ENCODE results near the gene P2RY2. TPM values are rescaled to one million over a fixed set of nuclear protein-coding genes. Genes with fewer than 3 reads are reported as not detected.

The P2RY2 gene
- total and polyA plus RNA-seq, 4 donors, result 0.10 to 0.99 (median 0.11) TPM; not detected in 1

GRCh38 chr11:73277467-73277866 lies 59.4 kb downstream of the P2RY2 start:
- no peak overlapping the region for H3K4me3 ChIP-seq (ENCODE audit: low read depth, low read length)
- H3K36me3 ChIP-seq (ENCODE audit: control insufficient read depth, insufficient read depth, low read length), result no peaks in the 10 kb centered on the region
- H3K4me1 ChIP-seq (ENCODE audit: control insufficient read depth, insufficient read depth, low read length), result no peaks in the 10 kb centered on the region
- H3K27ac ChIP-seq (ENCODE audit: low read depth, low read length), result no peak overlapping the region
- no peak for DNase-seq (ENCODE audit: low read depth in 4 of 6, low spot score in 6 of 6)
- no peaks in the 10 kb centered on the region for H3K9me3 ChIP-seq (ENCODE audit: control insufficient read depth, insufficient read depth, low read length)
- WGBS (ENCODE audit: insufficient coverage), result 83% methylated on average over 1 of the region's 3 CpGs
- H3K27me3 ChIP-seq (ENCODE audit: control insufficient read depth, insufficient read depth, low read length), result no peaks in the 10 kb centered on the region

GRCh38 chr11:73280626-73281025 lies 62.5 kb downstream of the P2RY2 start:
- no peak overlapping the region for H3K27ac ChIP-seq (ENCODE audit: low read depth, low read length)
- no peaks in the 10 kb centered on the region for H3K4me1 ChIP-seq (ENCODE audit: control insufficient read depth, insufficient read depth, low read length)
- no peak for DNase-seq (ENCODE audit: low read depth in 4 of 6, low spot score in 6 of 6)
- H3K36me3 ChIP-seq (ENCODE audit: control insufficient read depth, insufficient read depth, low read length), result no peaks in the 10 kb centered on the region
- H3K4me3 ChIP-seq (ENCODE audit: low read depth, low read length), result no peak overlapping the region
- H3K27me3 ChIP-seq (ENCODE audit: control insufficient read depth, insufficient read depth, low read length), result no peaks in the 10 kb centered on the region
- H3K9me3 ChIP-seq (ENCODE audit: control insufficient read depth, insufficient read depth, low read length), result no peaks in the 10 kb centered on the region
- 77% methylated on average over 4 of the region's 5 CpGs for WGBS (ENCODE audit: insufficient coverage)

- Histone ChIP-seq H3K27ac (ENCODE audit: low read depth, low read length) (no peak overlapping the region), H3K4me3 (ENCODE audit: low read depth, low read length) (no peak overlapping the region), H3K4me1 (ENCODE audit: control insufficient read depth, insufficient read depth, low read length) (no peaks in the 10 kb centered on the region), H3K9me3 (ENCODE audit: control insufficient read depth, insufficient read depth, low read length) (no peaks in the 10 kb centered on the region), H3K36me3 (ENCODE audit: control insufficient read depth, insufficient read depth, low read length) (no peaks in the 10 kb centered on the region), H3K27me3 (ENCODE audit: control insufficient read depth, insufficient read depth, low read length) (no peaks in the 10 kb centered on the region)
- no peak for DNase-seq (ENCODE audit: low read depth in 4 of 6, low spot score in 6 of 6)
- WGBS (ENCODE audit: insufficient coverage), result 92% methylated on average over 3 of the region's 3 CpGs
Measured at GRCh38 chr11:73281201-73281741, 63.2 kb downstream of the P2RY2 start.

GRCh38 chr11:73281796-73282660 lies 63.9 kb downstream of the P2RY2 start:
- H3K27ac ChIP-seq (ENCODE audit: low read depth, low read length), result no peak overlapping the region

GRCh38 chr11:73283276-73284000 lies 65.4 kb downstream of the P2RY2 start:
- H3K27me3 ChIP-seq (ENCODE audit: control insufficient read depth, insufficient read depth, low read length), result no peaks in the 10 kb centered on the region
- H3K4me1 ChIP-seq (ENCODE audit: control insufficient read depth, insufficient read depth, low read length), result peaks cover 10% of the 10 kb centered on the region
- H3K9me3 ChIP-seq (ENCODE audit: control insufficient read depth, insufficient read depth, low read length), result no peaks in the 10 kb centered on the region
- WGBS (ENCODE audit: insufficient coverage), result 78% methylated on average over 10 of the region's 10 CpGs
- no peak overlapping the region for H3K27ac ChIP-seq (ENCODE audit: low read depth, low read length)
- no peaks in the 10 kb centered on the region for H3K36me3 ChIP-seq (ENCODE audit: control insufficient read depth, insufficient read depth, low read length)
- DNase-seq (ENCODE audit: low read depth in 4 of 6, low spot score in 6 of 6), result no peak
- no peak overlapping the region for H3K4me3 ChIP-seq (ENCODE audit: low read depth, low read length)

More at GRCh38 chr11:73281796-73282660, 63.9 kb downstream of the P2RY2 start:
- 68% methylated on average over 2 of the region's 3 CpGs for WGBS (ENCODE audit: insufficient coverage)
- no peak for DNase-seq (ENCODE audit: low read depth in 4 of 6, low spot score in 6 of 6)
- Histone ChIP-seq H3K9me3 (ENCODE audit: control insufficient read depth, insufficient read depth, low read length) (no peaks in the 10 kb centered on the region), H3K27me3 (ENCODE audit: control insufficient read depth, insufficient read depth, low read length) (no peaks in the 10 kb centered on the region), H3K4me1 (ENCODE audit: control insufficient read depth, insufficient read depth, low read length) (no peaks in the 10 kb centered on the region), H3K36me3 (ENCODE audit: control insufficient read depth, insufficient read depth, low read length) (no peaks in the 10 kb centered on the region), H3K4me3 (ENCODE audit: low read depth, low read length) (no peak overlapping the region)

GRCh38 chr11:73284106-73284505 lies 66.0 kb downstream of the P2RY2 start:
- DNase-seq (ENCODE audit: low read depth in 4 of 6, low spot score in 6 of 6), result no peak
- H3K36me3 ChIP-seq (ENCODE audit: control insufficient read depth, insufficient read depth, low read length), result no peaks in the 10 kb centered on the region
- no peak overlapping the region for H3K4me3 ChIP-seq (ENCODE audit: low read depth, low read length)
- H3K4me1 ChIP-seq (ENCODE audit: control insufficient read depth, insufficient read depth, low read length), result peaks cover 17% of the 10 kb centered on the region
- H3K9me3 ChIP-seq (ENCODE audit: control insufficient read depth, insufficient read depth, low read length), result no peaks in the 10 kb centered on the region
- 70% methylated on average over 2 of the region's 3 CpGs for WGBS (ENCODE audit: insufficient coverage)
- no peak overlapping the region for H3K27ac ChIP-seq (ENCODE audit: low read depth, low read length)
- H3K27me3 ChIP-seq (ENCODE audit: control insufficient read depth, insufficient read depth, low read length), result no peaks in the 10 kb centered on the region

- Histone ChIP-seq H3K27me3 (ENCODE audit: control insufficient read depth, insufficient read depth, low read length) (no peaks in the 10 kb centered on the region), H3K27ac (ENCODE audit: low read depth, low read length) (no peak overlapping the region), H3K36me3 (ENCODE audit: control insufficient read depth, insufficient read depth, low read length) (no peaks in the 10 kb centered on the region), H3K4me3 (ENCODE audit: low read depth, low read length) (no peak overlapping the region), H3K9me3 (ENCODE audit: control insufficient read depth, insufficient read depth, low read length) (no peaks in the 10 kb centered on the region), H3K4me1 (ENCODE audit: control insufficient read depth, insufficient read depth, low read length) (peaks cover 25% of the 10 kb centered on the region)
- 100% methylated on average over 1 of the region's 1 CpG for WGBS (ENCODE audit: insufficient coverage)
- DNase-seq (ENCODE audit: low read depth in 4 of 6, low spot score in 6 of 6), result no peak
Measured at GRCh38 chr11:73285721-73286120, 67.6 kb downstream of the P2RY2 start.

Other genes starting within 250 kb of the P2RY2 start
- gene FCHSD2, start 76.0 kb upstream of the P2RY2 start, total RNA-seq, result 10 to 100 TPM; 43.4 to 51.6 TPM
- gene FCHSD2, start 76.0 kb upstream of the P2RY2 start, polyA plus RNA-seq (ENCODE audit: insufficient read length in 2 of 2), result 10 to 100 TPM; 65.9 to 82.0 TPM
- gene P2RY6, start 54.1 kb downstream of the P2RY2 start, total RNA-seq, result under 1 TPM; 0.50 to 0.66 TPM
- gene P2RY6, start 54.1 kb downstream of the P2RY2 start, polyA plus RNA-seq (ENCODE audit: insufficient read length in 2 of 2), result 1 to 10 TPM in 1 of 2 donors, under 1 TPM in 1; 0.96 to 1.4 TPM
- 10 to 100 TPM; 37.3 to 51.4 TPM for gene ARHGEF17, start 90.0 kb downstream of the P2RY2 start, total RNA-seq
- 100 to 1,000 TPM in 1 of 2 donors, 10 to 100 TPM in 1; 83.6 to 105 TPM for gene ARHGEF17, start 90.0 kb downstream of the P2RY2 start, polyA plus RNA-seq (ENCODE audit: insufficient read length in 2 of 2)
- 1 to 10 TPM; 6.1 TPM for gene RELT, start 158.1 kb downstream of the P2RY2 start, total RNA-seq
- 10 to 100 TPM; 13.2 to 15.2 TPM for gene RELT, start 158.1 kb downstream of the P2RY2 start, polyA plus RNA-seq (ENCODE audit: insufficient read length in 2 of 2)